CD4-positive, alpha-beta T cell treated with Interleukin-17A for 1 hour (primary cell): ENCODE measurements around the gene INTS1.

Experiments used
- DNase-seq: peaks from one replicate; pipeline ENCODE4 v3.0.0-alpha.2; 2020

INTS1 gene

GRCh38 chr7:1502845-1503244, 1.3 kb downstream of the INTS1 start:
- DNase-seq = no peak

- DNase-seq = no peak
These were observed 2.5 kb downstream of the INTS1 start for GRCh38 chr7:1501487-1502270.

DNA sequence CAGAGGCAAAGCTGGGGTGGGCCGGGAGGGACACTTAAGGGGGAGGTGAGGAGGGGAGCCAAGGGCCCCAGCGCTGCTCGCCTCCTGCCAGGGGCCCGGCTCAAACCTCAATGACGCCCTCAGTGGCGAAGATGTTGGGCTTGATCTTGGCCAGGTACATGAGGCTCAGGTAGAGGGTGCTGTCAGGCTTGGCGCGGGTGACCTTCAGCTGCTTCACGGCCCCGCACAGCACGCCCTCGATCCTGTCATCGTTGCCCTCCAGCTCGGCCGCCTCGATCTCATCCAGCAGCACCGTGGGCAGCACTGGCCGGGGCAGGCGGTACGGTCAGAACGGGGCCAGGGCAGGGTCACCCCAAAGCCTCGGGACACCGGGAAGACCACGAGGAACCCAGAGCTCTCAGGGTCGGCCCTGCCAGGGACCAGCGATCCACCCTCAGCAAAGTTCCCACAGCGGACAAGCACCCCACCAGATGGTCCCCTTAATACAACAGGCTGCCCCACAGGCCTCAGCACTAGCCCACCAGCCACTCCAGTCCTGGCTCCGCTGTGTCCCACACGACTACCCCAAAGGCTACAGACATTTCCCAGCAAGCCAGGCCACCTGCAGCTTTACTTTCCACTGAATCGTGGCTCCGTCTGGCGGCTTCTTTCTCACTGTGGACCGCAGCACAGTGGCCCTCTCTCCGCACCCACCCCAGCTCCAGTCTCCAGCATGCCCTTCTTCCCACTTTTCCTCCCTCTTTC, 4.0 kb downstream of the INTS1 start:
- DNase-seq = no peak

- DNase-seq = no peak
These were observed 4.7 kb downstream of the INTS1 start for GRCh38 chr7:1499367-1500029.

- no peak for DNase-seq
These were observed 5.6 kb downstream of the INTS1 start for GRCh38 chr7:1498370-1499305.

DNA sequence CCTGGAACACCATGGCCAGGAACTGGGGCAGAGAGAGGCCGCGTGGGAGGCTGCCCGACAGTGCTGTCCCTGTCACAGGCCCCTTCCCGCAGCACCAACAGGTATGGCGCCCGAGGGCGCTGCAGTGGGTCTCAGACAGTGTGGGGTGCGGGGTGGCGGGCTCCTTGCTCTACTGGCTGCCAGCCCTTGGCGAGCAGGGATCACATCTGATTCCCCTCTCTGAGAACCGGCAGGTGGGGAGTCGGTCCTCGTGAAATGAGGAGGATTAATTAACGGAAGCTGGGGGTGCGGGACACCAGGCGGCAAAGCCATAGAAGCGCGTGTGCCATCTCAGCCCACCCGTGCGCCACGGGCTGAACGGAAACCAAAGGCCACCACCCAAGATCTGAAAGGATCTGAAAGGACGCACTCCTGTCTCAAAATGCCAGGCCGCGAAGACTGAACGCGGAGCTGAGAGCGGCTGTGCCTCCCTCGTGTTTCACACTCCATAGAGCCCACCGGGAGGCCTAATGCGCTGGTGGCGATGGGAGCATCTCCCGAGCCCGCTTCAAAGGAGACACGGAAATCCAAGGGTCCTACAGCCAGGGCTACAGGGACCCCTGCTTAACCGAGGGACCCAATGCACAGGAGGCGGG, 6.8 kb downstream of the INTS1 start:
- DNase-seq = no peak

DNA sequence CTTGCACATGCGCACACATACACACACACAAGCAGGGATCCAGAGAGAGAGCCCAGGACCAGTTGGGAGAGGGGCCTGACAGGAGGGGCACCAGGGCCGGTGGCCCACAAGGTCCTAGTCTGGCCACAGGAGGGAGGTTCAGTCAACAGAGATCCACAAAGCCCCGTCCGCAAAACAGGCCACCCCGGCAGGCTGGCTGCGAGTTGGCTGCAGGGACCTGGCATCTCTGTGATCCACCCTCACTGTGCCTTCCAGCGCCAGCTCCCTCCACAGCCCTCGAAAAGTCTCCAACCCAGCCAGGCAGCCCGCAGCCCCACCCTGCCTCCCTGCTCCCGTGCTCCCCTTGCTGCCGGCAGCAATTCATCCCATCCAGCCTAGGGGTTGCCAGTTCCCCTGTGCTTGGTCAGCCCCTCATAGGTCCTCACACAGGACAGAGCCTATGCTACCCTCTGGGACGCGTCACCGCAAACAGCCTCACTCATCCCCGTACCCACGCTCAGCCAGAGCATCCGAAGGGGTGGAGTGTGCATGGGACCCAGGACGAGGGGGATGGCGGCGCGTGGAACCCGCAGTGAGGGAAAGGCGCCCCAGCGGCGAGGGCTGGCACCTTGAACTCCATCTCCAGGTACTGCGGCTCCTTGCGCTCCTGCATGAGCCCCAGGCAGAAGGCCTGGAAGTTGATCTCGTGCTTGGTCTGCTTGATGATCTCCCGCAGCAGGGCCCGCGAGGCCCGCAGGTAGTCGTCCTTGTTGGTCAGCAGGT, 7.5 kb downstream of the INTS1 start:
- DNase-seq = no peak

DNA sequence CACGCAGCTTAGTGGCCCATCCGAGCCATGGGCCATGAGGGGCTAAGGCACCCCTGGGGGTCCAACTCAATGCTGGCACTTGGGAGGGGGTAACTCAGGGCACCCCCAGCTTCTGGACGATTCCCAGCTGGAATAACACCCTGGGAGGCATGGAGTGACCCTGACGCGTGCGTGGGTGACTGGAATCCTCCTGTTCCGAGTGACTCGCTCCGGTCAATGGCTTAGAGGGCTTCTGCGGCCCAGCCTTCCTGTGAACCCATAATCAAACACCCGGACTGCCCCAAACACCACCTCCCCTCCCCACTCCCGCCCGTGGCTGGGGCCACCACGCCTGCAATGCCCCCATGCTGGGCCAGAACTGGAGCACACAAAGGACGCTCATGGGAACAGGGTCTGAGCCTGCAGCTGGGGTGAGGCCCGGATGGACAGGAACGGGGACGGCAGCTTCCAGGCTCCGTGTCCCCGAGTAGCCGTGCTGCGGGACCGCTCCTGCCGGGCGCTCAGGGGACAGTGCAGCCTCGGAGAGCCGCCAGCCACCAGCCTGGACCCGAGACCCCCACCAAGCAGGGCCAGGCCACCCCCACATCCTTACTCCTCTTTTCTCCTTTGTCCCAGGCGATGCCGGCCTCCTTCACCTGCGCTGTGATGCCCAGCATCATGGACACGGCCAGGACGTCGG, 8.5 kb downstream of the INTS1 start:
- no peak for DNase-seq

DNA sequence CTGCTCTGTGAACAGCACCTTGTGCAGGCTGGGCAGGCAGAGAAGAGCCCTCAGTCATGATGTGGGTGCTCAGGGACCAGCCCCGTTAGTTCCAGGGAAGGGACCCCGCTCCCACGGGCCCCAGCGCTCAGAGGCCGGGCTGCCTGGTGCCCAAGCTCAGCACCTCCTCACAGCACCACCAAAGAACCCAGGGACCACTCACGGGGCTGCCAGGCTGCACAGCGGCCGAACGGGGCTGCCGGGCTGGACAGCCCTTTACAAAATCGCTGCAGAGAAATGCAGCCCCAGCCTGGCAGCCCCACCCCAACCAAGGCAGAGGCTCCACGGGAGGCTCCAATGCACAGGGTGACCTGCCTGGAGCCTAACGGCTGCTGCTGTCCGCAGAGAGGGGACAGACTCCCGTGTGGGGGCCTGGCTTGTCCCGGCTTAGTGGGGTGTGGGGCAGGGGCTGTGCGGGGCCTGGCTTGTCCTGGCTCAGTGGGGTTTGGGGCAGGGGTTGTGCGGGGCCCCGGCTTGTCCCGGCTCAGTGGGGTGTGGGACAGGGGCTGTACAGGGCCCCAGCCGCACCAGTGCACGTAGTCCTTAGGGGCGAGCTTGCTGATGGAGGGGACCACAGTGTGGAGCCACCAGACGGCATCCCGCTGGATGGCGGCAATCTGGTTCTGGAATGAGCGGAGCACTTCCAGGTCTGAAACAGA, 9.2 kb downstream of the INTS1 start:
- DNase-seq = no peak

DNA sequence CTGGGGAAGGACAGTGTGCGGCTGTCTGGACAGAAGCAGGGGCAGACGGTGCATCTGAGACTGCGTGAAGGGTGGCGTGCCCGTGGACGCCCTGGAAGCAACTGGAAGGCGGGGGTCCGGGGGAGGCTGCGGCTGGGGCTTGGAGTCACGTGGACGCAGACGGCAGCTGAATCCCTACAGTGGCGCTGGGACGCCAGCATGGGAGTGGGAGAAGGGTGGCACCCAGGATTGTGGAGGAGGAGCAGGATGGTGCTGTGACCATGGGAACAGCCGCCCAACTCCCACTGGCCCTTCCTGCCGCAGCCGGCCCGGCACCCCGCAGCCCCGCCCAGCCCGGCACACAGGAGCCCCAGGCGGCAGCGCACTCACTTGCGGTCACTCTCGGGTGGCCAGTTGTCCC, 9.7 kb downstream of the INTS1 start:
- DNase-seq = no peak

DNA sequence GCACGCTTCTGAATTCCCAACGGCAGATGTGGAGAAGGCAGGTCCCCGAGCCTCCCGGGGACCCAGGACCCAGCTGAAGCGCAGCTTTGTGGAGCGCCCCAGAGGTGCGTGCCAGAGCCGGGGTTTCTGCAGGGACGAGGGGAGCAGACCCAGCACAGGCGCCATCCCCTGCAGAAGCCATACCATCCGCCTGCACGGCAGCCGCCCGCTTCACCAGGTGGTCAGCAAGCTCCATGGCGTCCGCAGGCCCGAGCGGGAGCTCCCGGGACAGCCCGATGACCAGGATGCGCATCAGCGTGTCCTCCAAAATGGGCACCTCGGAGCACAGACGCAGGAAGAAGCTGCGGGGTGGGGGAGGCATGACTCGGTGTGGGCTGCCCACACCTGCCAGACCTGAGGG, 10.6 kb downstream of the INTS1 start:
- no peak for DNase-seq

DNA sequence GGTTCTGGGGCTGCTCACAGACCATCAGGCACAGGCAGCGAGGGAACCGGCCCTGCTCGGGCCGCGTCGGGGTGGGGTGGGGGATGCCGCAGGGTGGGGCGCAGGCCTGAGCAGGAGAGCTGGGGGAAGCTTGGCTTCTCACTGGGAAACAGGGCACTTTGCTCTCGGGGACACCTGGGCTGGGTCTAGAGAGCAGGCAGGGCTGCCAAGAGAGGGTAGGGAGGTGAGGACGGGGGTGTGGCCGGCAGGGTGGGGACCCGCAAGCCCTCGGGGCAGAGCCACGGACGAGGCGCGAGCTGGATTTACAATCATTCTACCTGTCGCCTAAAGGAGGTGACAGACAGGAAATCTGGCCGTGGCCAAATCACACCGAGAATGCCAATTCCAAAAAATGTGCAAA, 11.1 kb downstream of the INTS1 start:
- DNase-seq = no peak

GRCh38 chr7:1492640-1493039, 11.5 kb downstream of the INTS1 start:
- DNase-seq = no peak

DNA sequence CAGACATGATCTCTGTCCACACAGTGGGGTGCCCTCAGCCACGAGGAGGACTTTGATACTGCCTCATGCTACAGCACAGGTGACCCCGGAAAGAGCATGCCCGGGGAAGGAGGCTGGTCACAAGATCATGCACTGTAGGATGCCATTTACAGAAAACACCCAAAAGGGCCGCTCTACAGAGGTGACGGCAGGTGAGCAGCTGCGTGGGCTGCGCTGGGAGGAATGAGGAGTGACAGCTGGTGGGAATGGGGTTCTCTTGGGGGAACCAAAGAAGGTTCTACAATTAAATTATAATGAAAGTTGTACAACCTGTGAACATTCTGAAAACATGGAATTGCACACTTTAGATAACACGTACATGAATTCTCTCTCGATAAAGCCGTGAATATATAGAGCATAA, 12.0 kb downstream of the INTS1 start:
- DNase-seq = no peak

GRCh38 chr7:1490837-1491236, 13.4 kb downstream of the INTS1 start:
- no peak for DNase-seq

DNA sequence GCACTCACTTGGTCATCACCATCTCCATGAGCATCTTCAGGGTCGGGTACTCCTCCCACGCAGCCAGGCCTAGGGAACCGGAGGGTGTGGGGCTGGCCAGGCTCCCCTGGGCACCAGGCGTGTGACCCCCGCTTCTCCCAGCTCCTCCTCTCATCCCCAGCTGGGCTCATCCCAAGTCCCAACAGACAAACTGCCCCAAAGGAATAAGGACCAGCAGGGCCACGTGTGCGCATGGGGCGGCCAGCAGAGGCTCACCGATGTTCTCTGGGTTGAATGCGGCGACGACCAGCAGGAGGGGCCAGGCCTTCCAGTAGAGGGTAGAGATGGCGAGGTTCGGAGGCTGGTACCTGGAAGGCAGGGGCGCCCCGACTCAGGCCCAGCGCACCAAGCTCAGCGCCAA, 14.9 kb downstream of the INTS1 start:
- DNase-seq = no peak

GRCh38 chr7:1488016-1488415, 16.2 kb downstream of the INTS1 start:
- DNase-seq = no peak

DNA sequence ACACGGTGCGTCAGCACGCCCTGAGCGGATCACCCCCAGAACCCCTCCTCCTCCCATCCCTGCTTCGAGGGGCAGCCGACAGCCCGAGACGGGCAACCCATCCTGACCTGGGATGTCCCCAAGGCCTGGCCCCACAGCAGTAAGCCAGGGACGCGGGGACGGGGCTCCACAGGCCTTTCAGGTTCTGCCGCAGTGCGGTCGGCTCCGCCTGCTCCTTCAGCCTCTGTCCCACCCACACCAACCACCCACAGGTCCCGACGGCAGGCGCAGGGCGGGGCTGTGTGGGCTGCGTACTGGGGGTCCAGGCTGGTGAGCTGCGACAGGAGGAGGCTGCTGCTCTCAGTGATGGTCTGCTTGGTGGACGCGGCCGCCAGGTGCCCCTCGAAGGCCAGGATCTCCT, 16.7 kb downstream of the INTS1 start:
- DNase-seq = no peak

DNA sequence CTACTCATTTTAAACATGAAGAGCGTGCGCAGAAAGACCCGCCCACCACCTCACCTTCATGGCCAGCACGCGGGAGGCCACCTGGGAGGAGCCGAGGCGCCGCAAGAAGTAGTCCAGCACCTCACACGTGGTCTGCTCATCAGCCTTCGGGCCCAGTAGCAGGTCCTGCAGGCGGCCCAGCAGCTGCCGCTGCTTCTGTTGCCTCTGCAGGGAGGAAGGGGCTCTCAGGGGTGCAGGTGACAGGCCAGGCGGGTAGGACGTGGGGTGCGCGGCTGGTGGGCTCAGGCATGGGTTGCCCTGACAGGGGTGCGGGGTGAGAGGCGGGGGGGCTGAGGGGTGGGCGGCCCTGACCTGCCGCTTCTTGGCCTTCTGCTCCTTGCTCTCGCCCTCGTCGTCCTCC, 17.6 kb downstream of the INTS1 start:
- no peak for DNase-seq

DNA sequence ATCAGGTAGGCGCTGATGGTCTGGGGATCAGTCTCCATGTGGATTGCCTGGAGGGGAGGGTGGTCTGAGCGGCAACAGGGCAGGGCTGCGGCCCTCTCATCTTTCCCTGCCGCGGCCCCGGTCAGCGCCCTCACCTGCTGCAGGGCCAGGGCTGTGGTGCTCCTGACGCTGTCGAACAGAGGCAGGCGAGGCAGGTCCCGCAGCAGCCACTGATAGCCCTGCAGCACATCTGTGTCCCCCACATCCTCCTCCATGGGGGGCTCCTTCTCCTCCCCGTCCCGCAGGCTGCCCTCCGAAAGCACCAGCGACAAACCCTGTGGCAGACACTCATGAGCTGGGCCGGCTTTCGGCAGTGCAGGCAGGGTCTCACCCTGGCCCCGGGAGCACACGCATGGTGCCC, 19.0 kb downstream of the INTS1 start:
- no peak for DNase-seq
